Body of pancreas (tissue), 4 donors: ENCODE measurements around the gene EGR4.

Experiments
- POLR2A ChIP-seq, 3 donors: fragments of 450-650 bp; IDR thresholded peaks; one replicate each; pipeline ENCODE4 v1.6.1; 2016; ENCODE audit warnings: antibody characterized with exemption in 3 of 3, mild to moderate bottlenecking in 2 of 3
- TF ChIP-seq, protein P1 (sequence below), 7 experiments: fragments of 450-650 bp in 4 of 7; fragments of 200-600 bp in 3 of 7; sonication (generic) in 3 of 7; IDR thresholded peaks; one replicate each; pipeline ENCODE4 v1.5.1; 2016 to 2019; ENCODE audit warnings: antibody characterized with exemption in 7 of 7

DNA sequence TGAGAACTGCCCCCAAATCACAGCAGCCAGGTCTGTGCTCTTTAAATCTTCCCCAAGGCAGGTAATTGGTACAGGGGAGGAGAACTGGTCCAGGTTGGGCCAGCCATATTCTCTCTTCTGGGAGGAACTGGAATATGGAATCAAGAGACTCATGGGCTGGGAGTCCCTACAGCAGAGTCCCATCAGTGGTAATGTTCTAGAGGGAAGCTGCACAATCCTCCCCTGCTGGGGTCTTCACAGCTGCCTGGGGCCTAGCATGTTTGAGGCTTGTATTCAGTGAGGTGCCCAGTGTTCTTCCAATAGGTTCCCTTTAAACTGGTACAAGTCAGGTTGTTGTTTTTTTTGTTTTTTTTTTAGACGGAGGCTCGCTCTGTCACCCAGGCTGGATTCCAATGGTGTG is 21.1 kb upstream of the EGR4 start:
- TF ChIP-seq POLR2A (IDR thresholded peaks at IDR 0.05) = no peak
- TF ChIP-seq, protein P1, sequence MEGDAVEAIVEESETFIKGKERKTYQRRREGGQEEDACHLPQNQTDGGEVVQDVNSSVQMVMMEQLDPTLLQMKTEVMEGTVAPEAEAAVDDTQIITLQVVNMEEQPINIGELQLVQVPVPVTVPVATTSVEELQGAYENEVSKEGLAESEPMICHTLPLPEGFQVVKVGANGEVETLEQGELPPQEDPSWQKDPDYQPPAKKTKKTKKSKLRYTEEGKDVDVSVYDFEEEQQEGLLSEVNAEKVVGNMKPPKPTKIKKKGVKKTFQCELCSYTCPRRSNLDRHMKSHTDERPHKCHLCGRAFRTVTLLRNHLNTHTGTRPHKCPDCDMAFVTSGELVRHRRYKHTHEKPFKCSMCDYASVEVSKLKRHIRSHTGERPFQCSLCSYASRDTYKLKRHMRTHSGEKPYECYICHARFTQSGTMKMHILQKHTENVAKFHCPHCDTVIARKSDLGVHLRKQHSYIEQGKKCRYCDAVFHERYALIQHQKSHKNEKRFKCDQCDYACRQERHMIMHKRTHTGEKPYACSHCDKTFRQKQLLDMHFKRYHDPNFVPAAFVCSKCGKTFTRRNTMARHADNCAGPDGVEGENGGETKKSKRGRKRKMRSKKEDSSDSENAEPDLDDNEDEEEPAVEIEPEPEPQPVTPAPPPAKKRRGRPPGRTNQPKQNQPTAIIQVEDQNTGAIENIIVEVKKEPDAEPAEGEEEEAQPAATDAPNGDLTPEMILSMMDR (IDR thresholded peaks at IDR 0.05) = no peak
